GM12875 (cell line): ENCODE measurements around the gene HSDL1.

Source experiments
- H3K4me3 ChIP-seq: one replicate; pipeline ENCODE4 v1.5.1; 2011; ENCODE audit warnings: low read depth, low read length, control low read depth
- TF ChIP-seq, protein P1 (sequence below): IDR thresholded peaks from 2 replicates; pipeline ENCODE4 v1.5.1; 2011; ENCODE audit warnings: low read depth, mild to moderate bottlenecking, control low read depth, inconsistent platforms, low read length, moderate library complexity, borderline replicate concordance; ENCODE audit not compliant: insufficient read depth

The HSDL1 gene

DNA sequence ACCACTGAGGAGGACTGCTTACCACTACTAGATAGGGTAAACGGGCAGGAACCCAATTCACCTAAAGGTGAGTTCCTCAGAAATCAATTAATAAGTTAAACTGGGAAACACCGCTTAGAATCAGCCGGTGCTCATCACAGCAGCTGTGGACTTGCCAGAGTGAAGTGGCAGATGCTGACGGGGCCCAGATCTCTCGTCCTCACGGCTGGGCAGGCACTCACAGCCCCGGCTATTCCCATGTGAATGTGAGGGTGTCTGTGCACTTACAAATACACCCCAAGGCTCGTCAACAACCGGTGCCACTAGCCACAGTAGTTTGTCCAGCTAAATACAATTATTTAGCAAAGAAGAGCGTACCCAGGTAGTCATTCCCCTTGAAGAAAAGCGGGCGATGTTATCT, 58.0 kb downstream of the HSDL1 start:
- H3K4me3 ChIP-seq = no peak overlapping the region
- TF ChIP-seq, protein P1, sequence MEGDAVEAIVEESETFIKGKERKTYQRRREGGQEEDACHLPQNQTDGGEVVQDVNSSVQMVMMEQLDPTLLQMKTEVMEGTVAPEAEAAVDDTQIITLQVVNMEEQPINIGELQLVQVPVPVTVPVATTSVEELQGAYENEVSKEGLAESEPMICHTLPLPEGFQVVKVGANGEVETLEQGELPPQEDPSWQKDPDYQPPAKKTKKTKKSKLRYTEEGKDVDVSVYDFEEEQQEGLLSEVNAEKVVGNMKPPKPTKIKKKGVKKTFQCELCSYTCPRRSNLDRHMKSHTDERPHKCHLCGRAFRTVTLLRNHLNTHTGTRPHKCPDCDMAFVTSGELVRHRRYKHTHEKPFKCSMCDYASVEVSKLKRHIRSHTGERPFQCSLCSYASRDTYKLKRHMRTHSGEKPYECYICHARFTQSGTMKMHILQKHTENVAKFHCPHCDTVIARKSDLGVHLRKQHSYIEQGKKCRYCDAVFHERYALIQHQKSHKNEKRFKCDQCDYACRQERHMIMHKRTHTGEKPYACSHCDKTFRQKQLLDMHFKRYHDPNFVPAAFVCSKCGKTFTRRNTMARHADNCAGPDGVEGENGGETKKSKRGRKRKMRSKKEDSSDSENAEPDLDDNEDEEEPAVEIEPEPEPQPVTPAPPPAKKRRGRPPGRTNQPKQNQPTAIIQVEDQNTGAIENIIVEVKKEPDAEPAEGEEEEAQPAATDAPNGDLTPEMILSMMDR = no peak

DNA sequence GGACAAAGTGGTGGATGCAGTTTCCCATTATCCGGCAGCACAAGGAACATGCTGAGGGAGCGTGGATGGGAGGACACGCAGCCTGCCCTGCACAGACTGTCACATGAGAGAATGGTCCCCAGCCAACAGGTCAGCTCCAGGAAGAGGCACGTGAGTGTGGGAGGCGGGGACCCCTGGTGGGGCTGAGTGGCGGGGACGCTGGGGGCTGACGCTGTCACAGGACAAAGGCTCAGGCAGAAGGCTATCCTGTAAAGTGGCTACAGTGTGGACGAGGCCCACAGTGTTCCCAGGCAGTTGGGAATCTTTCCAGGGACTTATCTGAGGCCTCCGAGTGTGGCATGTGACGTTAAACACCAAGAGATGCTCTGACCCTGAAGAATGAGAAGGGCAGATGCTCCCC, 58.6 kb downstream of the HSDL1 start:
- H3K4me3 ChIP-seq = no peak overlapping the region

DNA sequence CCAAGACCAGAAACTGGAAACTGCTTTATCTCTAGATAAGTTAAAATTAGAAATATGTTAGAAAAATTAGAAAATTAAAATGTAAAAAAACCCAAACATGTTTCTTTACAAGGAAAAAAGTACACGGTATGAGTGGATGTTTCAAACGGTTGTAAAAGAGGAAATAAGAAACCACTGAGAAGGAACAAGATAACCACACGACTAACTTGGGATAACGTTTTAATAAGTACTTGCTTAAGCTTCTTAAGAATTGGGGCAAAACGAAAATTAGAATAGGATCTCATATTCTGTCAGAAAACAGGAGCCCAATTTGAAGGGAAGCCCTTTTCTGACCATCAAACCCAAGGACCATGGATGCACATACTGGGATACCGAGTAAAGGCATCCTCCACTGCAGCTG, 59.2 kb downstream of the HSDL1 start:
- TF ChIP-seq, protein P1 = no peak

More for the DNA sequence above, 58.6 kb downstream of the HSDL1 start:
- TF ChIP-seq, protein P1 = no peak

DNA sequence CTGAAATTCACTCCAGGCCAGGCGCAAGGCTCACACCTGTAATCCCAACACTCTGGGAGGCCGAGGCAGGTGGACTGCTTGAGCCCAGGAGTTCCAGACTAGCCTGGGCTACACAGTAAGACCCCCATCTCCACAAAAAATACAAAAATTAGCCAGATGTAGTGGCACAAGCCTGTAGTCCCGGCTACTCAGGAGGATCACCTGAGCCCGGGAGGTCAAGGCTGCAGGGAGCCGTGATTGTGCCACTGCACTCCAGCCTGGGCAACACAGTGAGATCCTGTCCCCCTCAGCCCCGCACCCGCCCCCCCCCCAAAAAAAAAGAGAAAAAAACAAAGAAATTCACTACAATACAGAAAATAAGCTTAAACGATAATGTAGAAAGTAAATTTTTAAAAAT, 59.7 kb downstream of the HSDL1 start:
- TF ChIP-seq, protein P1 = no peak
- H3K4me3 ChIP-seq = no peak overlapping the region

More for the DNA sequence above, 59.2 kb downstream of the HSDL1 start:
- no peak overlapping the region for H3K4me3 ChIP-seq

DNA sequence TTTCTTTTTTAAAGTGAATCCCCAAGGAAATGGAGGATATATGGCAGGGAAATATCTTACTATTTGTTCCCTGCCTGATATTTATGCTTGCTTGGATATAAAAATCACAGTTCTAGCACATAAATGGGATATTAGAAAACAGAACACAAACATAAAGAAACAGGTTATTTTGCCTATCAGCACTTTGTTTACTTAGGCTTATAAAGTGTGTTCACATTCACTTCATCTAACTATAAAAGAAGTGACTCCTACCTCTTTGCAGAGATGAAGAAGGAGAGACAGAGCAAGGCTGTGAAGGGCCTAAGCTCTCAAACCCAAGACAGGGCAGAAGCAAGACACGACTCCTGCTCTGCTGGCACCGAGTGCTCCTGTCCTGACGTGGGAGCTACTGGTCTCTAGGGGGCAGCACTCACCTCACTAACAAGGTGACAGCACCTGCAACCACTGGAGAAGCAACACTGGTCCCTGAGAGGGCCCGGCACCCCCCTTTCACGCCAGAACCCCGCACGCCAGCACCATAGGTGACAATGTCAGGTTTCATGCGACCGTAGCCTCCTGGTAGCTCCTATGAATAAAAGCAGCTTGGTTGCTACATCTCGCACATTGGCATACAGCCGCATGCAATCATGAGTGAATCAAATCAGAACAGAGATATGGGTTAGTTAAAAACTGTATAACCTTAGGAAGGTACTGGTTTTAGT, 60.3 kb downstream of the HSDL1 start:
- TF ChIP-seq, protein P1 = peak; percentile 91
- no peak overlapping the region for H3K4me3 ChIP-seq

DNA sequence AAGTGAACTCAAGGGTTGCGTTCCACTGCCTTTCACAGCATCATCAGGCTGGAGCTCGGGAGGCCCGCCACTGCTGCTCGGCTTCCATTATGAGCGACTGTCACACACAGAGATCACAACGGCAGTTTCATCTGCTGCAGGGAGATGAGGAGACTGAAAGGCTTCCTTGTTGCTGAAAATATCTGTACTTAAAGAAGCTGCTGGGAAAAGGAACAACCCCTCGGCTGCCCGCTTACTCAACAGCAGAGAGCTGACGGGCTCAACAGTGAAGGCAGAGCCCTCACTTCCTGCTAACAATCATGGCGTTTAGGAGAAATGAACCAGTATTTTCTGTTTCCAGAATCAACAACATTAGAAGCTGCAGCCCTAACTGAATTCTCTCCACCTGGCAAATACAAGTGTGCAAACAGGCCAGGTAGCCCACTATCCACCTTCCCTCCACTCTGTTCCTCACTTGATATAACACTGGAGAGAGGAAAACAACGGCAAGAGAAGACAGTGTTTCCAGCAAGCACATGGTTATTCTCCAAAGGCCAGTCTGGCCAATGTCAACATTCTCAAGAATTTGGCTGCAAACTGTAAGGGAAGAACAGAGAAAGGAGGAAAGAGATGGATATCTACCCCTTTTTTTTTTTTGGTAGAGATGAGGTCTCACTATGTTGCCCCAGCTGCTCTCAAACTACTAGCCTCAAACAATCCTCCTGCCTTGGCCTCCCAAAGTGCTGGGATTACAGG, 62.0 kb downstream of the HSDL1 start:
- TF ChIP-seq, protein P1 = no peak
- H3K4me3 ChIP-seq = no peak overlapping the region

DNA sequence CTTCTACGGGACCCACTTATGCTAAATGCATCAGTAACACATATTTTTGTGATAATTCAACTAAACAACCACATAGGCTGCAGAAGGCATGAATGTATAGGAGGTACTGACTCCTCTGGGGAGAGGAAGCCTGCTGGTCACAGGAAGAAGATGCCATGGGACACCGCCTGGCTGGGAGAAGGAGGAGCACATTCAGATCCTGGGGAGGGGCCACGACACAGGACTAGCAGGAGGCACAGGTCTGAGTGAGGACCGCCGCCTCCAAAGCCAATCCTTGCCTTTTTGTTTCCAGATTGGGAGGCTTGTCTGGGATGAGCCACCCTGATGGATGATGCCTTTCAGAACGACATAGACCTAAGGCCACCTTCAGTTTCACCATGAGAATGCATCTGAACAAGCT, 62.9 kb downstream of the HSDL1 start:
- no peak overlapping the region for H3K4me3 ChIP-seq
- TF ChIP-seq, protein P1 = no peak
